A673 (cell line): ENCODE results near the gene ABCC10. TPM values are rescaled to one million over a fixed set of nuclear protein-coding genes. Genes with fewer than 3 reads are reported as not detected.

Source experiments
- BruUV-seq: library from RNA; stranded (reverse); fragments of 400-500 nt; replicated peaks from 2 replicates; lab custom pipeline; 2021; lab: Mats Ljungman, UMichigan
- CTCF ChIA-PET: fragments of 300-600 bp; sonication (Branson Sonifier 250); formaldehyde crosslinking; loops from one replicate; lab custom pipeline; 2022; ENCODE audit warnings: antibody characterized with exemption; lab: Charles Lee
- POLR2A ChIA-PET: fragments of 300-600 bp; sonication (Branson Sonifier 250); formaldehyde crosslinking; loops from one replicate; lab custom pipeline; 2022; ENCODE audit warnings: antibody characterized with exemption; ENCODE audit not compliant: low non-redundant PET; lab: Charles Lee
- DNase-seq: peaks from one replicate; pipeline ENCODE4 v3.0.0-alpha.2; 2015; ENCODE audit warnings: low spot score
- H3K27ac ChIP-seq: fragments of 200-600 bp; sonication (generic); 2 replicates; pipeline ENCODE4 v1.5.1; 2016; ENCODE audit warnings: mixed run types, low read depth, mild to moderate bottlenecking, mixed read lengths, antibody characterized with exemption, low read length; ENCODE audit not compliant: poor library complexity, severe bottlenecking
- H3K27me3 ChIP-seq: fragments of 200-600 bp; sonication (generic); replicated peaks from 2 replicates; pipeline ENCODE4 v1.6.1; 2017; ENCODE audit warnings: mixed run types, low read depth, mild to moderate bottlenecking, mixed read lengths, antibody characterized with exemption, low read length; ENCODE audit not compliant: insufficient read depth, poor library complexity
- H3K36me3 ChIP-seq: fragments of 200-600 bp; sonication (generic); 2 replicates; pipeline ENCODE4 v1.6.1; 2016; ENCODE audit warnings: mixed run types, mild to moderate bottlenecking, mixed read lengths, antibody characterized with exemption, low read length; ENCODE audit not compliant: insufficient read depth, poor library complexity, severe bottlenecking
- H3K4me1 ChIP-seq: fragments of 200-600 bp; sonication (generic); 2 replicates; pipeline ENCODE4 v1.6.1; 2017; ENCODE audit warnings: mixed run types, mild to moderate bottlenecking, mixed read lengths, antibody characterized with exemption, low read length; ENCODE audit not compliant: insufficient read depth, poor library complexity, severe bottlenecking
- H3K4me3 ChIP-seq: fragments of 200-600 bp; sonication (generic); 2 replicates; pipeline ENCODE4 v1.5.1; 2016; ENCODE audit warnings: low read depth, mixed run types, mild to moderate bottlenecking, mixed read lengths, low read length; ENCODE audit not compliant: poor library complexity, severe bottlenecking
- H3K9me3 ChIP-seq: fragments of 200-600 bp; sonication (generic); 2 replicates; pipeline ENCODE4 v1.6.1; 2016; ENCODE audit warnings: mixed run types, low read depth, mild to moderate bottlenecking, mixed read lengths, antibody characterized with exemption, low read length; ENCODE audit not compliant: poor library complexity, severe bottlenecking
- EZH2 ChIP-seq: fragments of 200-600 bp; sonication (generic); IDR thresholded peaks from 2 replicates; pipeline ENCODE4 v1.6.1; 2017; ENCODE audit warnings: borderline replicate concordance, low read depth, mild to moderate bottlenecking, mixed read lengths, antibody characterized with exemption, low read length; ENCODE audit not compliant: poor library complexity, severe bottlenecking
- intact Hi-C: fragments of 100-400 bp; cut with micrococcal nuclease; formaldehyde crosslinking; loops from one replicate; pipeline ENCODE4 v1.10.0; 2022; ENCODE audit not compliant: unreplicated experiment
- total RNA-seq: library from RNA; stranded (reverse); gene quantifications from 2 replicates; pipeline ENCODE4 v1.2.3, GENCODE V29; 2021
- TF ChIP-seq, protein P1 (sequence below): fragments of 300-800, 200-600 bp; sonication (generic); conservative IDR thresholded peaks from 2 replicates; pipeline ENCODE4 v1.5.1; 2017; ENCODE audit warnings: low read depth, mild to moderate bottlenecking, antibody characterized with exemption, low read length, moderate library complexity, mixed read lengths

ABCC10 gene
- total RNA-seq, 1 experiment from 2014 or later: 46.4 TPM

DNA sequence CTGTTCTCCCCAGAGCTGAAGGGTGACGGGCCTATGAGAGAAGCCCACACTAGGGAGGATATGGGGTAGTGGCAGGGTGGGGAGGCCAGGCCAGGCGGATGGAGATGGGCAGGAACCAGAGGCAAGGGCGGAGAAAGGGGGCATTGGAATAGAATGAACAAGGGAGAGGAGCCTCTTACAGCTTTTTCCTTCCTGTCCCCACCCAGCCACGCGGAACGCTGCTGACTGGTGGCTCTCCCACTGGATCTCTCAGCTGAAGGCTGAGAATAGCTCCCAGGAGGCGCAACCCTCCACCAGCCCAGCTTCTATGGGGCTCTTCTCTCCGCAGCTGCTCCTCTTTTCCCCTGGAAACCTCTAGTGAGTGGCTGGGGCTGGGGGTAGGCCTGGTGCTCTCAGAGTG is 17.2 kb downstream of the ABCC10 start:
- no peak overlapping the region for H3K27ac ChIP-seq
- POLR2A ChIA-PET: interaction anchor here (0.6 kb wide), 1 partner anchor 185 kb away, joined by 5 read pairs; no protein-coding TSS in a partner anchor
- no peak for TF ChIP-seq EZH2
- TF ChIP-seq, protein P1, sequence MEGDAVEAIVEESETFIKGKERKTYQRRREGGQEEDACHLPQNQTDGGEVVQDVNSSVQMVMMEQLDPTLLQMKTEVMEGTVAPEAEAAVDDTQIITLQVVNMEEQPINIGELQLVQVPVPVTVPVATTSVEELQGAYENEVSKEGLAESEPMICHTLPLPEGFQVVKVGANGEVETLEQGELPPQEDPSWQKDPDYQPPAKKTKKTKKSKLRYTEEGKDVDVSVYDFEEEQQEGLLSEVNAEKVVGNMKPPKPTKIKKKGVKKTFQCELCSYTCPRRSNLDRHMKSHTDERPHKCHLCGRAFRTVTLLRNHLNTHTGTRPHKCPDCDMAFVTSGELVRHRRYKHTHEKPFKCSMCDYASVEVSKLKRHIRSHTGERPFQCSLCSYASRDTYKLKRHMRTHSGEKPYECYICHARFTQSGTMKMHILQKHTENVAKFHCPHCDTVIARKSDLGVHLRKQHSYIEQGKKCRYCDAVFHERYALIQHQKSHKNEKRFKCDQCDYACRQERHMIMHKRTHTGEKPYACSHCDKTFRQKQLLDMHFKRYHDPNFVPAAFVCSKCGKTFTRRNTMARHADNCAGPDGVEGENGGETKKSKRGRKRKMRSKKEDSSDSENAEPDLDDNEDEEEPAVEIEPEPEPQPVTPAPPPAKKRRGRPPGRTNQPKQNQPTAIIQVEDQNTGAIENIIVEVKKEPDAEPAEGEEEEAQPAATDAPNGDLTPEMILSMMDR: no peak
- DNase-seq: no peak
- no TSS peak for BruUV-seq
- no peak overlapping the region for H3K4me3 ChIP-seq
- H3K36me3 ChIP-seq: peaks cover 3% of the 10 kb centered on the region
- H3K4me1 ChIP-seq: no peaks in the 10 kb centered on the region
- no peaks in the 10 kb centered on the region for H3K9me3 ChIP-seq
- H3K27me3 ChIP-seq: no peaks in the 10 kb centered on the region
- CTCF ChIA-PET: interaction anchor here (0.9 kb wide), 1 partner anchor 634 kb away, joined by 3 read pairs; no protein-coding TSS in a partner anchor
- intact Hi-C loops: no loop called here

DNA sequence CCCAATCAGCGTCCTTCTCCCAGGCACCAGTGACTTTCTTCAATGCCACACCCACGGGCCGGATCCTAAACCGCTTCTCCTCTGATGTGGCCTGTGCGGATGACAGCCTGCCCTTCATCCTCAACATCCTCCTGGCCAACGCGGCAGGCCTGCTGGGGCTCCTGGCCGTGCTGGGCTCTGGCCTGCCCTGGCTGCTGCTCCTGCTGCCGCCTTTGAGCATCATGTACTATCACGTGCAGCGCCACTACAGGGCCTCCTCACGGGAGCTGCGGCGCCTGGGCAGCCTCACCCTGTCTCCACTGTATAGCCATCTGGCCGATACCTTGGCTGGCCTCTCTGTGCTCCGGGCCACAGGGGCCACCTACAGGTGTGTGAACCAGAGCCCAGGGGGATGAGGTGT is 18.2 kb downstream of the ABCC10 start:
- DNase-seq: no peak
- BruUV-seq: no TSS peak
- intact Hi-C loops: no loop called here
- Histone ChIP-seq H3K9me3 (no peaks in the 10 kb centered on the region), H3K36me3 (peaks cover 8% of the 10 kb centered on the region), H3K4me3 (no peak overlapping the region), H3K4me1 (no peaks in the 10 kb centered on the region), H3K27me3 (no peaks in the 10 kb centered on the region), H3K27ac (no peak overlapping the region)
- no peak for TF ChIP-seq EZH2
- TF ChIP-seq, protein P1: no peak
- ChIA-PET POLR2A (no interaction called here), CTCF (no interaction called here)

DNA sequence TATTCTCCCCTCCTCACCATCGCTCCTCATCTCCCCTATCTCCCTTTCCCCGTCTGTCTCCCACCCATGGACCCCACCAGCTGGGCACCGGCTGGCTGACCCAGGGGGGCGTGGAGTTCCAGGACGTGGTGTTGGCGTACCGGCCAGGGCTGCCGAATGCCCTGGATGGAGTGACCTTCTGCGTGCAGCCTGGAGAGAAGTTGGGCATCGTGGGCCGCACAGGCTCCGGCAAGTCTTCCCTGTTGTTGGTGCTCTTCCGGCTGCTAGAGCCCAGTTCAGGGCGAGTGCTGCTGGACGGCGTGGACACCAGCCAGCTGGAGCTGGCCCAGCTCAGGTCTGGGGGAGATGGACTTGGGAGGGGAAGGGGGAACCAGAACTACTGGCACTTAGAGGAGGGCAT is 20.3 kb downstream of the ABCC10 start:
- Histone ChIP-seq H3K27ac (no peak overlapping the region), H3K4me3 (no peak overlapping the region), H3K27me3 (no peaks in the 10 kb centered on the region), H3K9me3 (no peaks in the 10 kb centered on the region), H3K4me1 (no peaks in the 10 kb centered on the region), H3K36me3 (peaks cover 8% of the 10 kb centered on the region)
- DNase-seq: no peak
- CTCF ChIA-PET: no interaction called here
- POLR2A ChIA-PET: no interaction called here
- TF ChIP-seq, protein P1: no peak
- TF ChIP-seq EZH2: no peak
- intact Hi-C loops: no loop called here
- no TSS peak for BruUV-seq
